ENCODE results near the gene PLEKHA1.

The PLEKHA1 gene

GRCh38 chr10:122424059-122424458 is 49.6 kb downstream of the PLEKHA1 start:
- no peak for DNase-seq

GRCh38 chr10:122426829-122427228 is 52.3 kb downstream of the PLEKHA1 start:
- DNase-seq = no peak

DNA sequence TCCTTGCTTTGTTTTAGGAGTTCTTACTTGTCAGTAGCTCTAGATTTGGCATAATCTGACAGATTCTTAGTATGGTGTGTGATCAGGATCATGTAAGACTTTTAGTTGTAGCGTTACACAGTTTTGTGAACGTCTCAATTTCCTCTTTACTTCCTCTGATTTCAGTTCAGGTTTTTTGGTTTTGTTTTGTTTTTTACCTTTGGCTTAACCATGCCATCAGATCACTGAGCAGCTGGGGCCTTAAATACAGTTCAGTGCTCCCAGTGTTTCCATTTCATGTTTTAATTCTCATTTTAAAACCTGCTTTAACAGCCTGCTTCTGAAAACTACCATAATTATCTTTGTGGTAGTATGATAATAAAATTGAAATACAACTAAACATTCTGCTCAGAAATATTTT is 52.8 kb downstream of the PLEKHA1 start:
- DNase-seq = no peak

DNA sequence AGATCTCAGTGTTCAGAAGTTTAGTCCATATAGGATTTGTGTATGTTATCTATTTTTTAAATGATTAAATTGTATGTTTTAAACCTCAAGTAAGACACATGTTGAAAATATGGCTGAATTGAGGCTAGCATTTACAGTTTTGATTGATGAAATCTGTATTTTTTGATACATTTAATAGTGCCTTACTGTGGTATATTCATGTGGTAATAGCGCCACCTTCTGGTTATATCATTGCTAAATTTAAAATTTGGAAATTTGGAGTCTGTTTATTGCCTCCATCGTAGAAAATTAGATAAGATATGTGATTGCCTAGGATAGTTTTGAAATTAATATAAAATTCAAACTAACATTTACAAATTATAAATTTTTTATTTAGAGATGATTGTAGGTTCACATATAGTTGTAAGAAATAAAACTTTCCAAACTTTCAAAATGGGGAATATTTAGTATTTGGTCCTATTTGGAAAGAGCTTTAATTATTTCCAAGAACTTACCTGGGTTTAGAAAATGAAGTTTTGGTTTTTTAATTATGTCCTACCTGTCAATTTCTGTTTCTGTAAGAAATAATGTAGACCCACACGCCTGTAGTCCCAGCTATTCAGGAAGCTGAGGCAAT is 60.8 kb downstream of the PLEKHA1 start:
- no peak for DNase-seq

- no peak for DNase-seq
Measured at GRCh38 chr10:122441961-122442360, 67.5 kb downstream of the PLEKHA1 start.

DNA sequence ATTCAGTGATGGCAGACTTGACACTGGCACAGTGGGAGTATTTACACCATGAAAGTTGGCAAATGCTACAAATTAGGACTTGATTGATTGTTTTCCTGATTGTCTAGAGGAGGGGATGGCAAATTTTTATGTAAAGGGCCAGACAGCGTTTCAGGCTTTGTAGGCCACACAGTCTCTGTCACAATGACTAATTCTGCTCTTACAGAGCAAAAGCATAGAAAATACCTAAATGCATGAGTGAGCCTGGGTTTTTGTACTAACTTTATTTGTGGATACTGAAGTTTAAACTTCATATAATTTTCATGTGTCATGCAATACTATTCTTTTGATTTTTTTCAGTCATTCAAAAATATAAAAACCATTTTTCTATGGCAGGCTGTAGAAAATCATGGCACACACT is 71.0 kb downstream of the PLEKHA1 start:
- no peak for DNase-seq

DNA sequence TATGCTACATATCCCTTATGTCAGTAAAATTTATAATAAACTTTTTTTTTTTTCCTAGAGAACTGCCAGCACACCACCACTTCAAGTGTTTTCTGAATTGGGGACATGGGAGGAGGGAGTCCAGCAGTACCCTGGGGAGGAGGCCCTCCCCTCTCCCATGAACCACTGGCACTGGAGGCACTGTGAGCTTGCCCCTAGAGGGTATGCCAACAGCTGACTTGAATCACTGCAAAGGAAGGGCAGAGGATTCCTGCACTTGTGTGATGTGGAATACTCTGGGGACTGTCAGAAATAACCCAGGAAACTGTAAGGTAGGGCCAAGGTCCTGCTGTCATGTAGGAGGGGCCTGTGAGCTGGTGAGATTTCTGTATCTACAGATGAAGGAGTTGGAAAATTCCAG is 71.4 kb downstream of the PLEKHA1 start:
- DNase-seq = no peak

DNA sequence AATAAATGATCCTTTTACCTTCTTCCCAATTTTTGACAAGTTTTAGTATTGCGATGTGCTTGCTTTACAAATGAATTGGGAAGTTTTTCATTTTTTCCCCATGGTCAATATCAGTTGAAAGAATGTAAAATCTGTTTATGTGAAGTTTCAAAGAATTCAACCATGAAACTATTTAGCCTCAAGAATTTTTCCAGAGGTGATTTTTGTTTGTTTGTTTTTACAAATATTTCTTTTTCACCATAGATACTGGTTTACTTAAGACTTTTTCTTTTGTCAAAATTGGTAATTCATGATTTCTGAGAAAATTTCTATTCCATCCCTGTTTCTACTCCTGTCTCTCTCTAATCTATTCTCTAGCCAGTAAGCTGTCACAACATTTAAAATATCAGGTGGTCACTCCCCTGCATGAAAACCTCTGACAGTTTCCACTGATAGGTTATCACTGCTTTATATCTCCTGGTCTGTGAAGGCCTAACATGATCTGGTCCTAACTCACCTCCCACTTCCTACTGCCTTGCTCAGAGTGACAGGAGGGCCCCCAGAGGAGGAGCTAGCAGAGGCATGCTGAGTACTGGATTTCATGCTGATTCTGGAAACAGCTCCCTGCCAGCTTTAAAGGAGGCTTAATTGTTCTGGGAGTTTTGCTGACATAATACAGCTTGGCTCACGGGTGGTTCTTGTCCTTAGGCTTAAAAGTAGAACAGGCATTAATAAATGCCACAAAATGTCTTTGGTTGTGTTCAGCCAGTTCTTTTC is 72.3 kb downstream of the PLEKHA1 start:
- no peak for DNase-seq

GRCh38 chr10:122448600-122448999 is 74.1 kb downstream of the PLEKHA1 start:
- DNase-seq = no peak

DNA sequence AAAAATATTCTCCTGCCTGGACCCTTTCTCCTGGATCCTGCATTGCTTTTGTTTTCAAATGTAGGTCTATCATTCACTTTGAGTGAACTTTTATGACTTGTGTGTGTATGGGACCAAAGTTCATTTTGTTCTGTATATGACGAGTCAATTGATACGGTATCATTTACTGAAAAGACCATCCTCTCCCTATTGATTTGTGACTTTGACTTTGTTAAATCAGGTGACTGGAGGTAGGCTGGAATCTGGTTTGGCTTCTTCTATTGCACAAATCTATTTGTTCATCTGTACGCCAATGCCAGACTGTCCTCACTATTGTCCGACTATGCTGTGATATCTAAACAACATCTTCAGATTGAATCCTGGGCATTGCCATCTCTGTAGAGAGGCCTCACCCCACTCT is 74.6 kb downstream of the PLEKHA1 start:
- DNase-seq = no peak

GRCh38 chr10:122450353-122450990 is 76.0 kb downstream of the PLEKHA1 start:
- no peak for DNase-seq

DNA sequence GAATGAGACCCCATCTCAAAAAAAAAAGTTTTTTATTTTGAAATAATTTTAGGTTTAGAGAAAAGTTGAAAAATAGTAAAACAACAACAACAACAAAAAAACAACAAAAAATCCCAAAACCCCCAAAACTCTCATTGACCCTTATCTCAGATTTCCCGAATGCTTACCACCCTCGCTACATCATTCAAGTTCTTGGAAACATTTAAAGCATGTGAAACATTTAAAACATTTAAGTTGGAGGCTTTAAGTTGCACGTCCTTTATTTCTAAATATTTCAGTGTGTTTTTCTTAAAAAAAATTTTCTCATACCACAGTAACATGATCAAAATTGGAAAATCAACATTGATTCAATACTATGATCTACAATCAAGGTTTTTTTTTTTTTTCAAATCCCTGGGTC is 79.6 kb downstream of the PLEKHA1 start:
- no peak for DNase-seq

GRCh38 chr10:122454603-122455080 is 80.1 kb downstream of the PLEKHA1 start, which contains the start of gene ARMS2:
TSS of gene ARMS2 (plus strand) at chr10:122454653. CDS start at chr10:122454728, 75 bp downstream.
- DNase-seq = no peak

DNA sequence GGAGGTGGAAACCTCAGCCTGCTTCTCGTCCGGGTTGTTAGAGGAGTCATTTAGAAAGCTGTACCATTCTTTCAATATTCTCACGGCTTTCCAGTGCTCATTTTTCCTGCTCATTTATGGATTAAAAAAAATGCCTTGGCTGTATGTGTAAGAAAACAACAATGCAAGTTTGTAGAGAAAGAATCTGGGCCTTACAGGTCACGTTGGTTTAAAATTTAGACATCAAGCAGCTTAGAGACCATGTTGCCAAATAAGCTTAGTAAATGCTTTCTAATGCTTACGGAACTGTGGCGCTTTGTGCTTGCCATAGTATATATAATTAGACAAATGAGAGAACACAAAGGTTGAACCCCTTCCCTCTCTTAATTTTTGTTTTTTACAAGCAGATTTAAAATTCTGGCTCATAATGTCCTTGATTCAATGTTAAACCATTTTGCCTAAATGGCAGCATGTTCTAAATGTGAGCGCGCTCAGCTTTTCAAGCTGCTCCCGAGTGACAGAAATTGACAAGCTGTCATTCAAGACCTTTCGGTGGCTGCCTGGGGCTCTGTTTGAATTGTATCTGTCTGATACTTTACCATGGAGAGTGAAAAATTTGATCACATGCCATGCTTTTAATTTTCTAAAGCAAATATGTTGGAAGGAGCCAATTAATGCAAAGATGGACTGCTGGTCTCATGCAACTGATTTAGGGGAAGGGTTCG is 81.0 kb downstream of the PLEKHA1 start:
- DNase-seq = no peak

GRCh38 chr10:122457934-122458333 is 83.4 kb downstream of the PLEKHA1 start:
- no peak for DNase-seq

- no peak for DNase-seq
Measured at GRCh38 chr10:122458693-122459092, 84.2 kb downstream of the PLEKHA1 start.

- DNase-seq = no peak
Measured at GRCh38 chr10:122459561-122460273, 85.2 kb downstream of the PLEKHA1 start.

DNA sequence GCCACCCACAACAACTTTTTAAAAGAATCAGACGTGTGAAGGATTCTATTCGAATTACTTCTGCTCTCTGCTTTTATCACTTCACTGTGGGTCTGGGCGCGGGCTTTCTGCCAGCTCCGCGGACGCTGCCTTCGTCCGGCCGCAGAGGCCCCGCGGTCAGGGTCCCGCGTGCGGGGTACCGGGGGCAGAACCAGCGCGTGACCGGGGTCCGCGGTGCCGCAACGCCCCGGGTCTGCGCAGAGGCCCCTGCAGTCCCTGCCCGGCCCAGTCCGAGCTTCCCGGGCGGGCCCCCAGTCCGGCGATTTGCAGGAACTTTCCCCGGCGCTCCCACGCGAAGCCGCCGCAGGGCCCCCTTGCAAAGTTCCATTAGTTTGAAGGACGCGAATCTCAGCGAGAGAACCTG is 86.4 kb downstream of the PLEKHA1 start:
- DNase-seq = no peak

GRCh38 chr10:122461367-122461728 is 86.8 kb downstream of the PLEKHA1 start, which contains the start of gene HTRA1:
TSS of gene HTRA1 (plus strand) at chr10:122461553. CDS start at chr10:122461653, 100 bp downstream.
- no peak for DNase-seq

GRCh38 chr10:122461729-122462532 is 87.4 kb downstream of the PLEKHA1 start:
- DNase-seq = no peak

Data from activated CD8-positive, alpha-beta memory T cell treated with anti-CD3 and anti-CD28 coated beads, Interleukin-2, amount 50 U/mL, for 4 hours (primary cell).